Germinal center (tissue), 1 donor: Measurements from ENCODE around the gene TLR10.

Experiments
- DNase-seq: peaks from one replicate; pipeline ENCODE4 v3.0.0; 2012; ENCODE audit warnings: mixed read lengths, low spot score

Gene TLR10

DNA sequence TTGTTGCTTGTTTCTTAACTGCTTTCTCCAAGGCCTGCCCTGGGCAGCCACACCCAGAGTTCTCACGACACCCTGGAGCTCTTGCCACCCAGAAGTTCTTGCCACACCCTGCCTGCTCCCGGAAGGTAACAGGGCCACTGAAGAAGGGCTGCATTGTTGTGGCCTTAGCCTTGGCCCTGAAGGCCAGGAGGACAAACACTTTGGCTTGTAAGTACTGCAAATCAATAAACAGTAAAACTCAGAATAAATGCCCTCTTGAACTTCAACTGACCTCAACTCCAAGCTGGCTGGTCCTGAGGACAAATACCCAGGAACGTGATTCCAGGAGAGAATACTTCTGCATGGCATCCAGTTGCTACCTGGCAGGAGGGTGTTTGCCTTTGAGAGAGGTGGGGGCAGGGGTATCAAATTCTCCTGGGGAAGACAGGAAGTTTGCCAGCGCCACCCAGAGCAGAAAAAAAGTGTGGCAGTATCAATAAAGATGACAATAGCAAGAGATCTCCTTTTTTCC, 54.1 kb downstream of the TLR10 start:
- no peak for DNase-seq

DNA sequence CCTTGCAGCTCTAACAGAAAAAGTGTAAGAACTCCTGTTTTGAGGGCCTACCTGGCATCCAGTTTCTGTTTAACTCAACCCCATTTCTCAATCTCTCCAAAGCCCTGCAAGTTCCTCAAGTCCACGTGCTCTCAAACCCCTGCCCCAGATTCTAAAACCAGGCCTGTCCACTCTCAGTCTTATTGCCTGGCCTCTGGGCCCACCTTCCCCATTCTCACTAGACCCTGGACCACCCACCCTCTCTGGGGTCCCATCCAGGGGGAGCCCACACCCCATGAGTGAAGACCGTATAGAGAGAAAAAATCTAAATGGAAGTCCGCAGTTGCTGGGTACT, 58.3 kb downstream of the TLR10 start:
- no peak for DNase-seq

DNA sequence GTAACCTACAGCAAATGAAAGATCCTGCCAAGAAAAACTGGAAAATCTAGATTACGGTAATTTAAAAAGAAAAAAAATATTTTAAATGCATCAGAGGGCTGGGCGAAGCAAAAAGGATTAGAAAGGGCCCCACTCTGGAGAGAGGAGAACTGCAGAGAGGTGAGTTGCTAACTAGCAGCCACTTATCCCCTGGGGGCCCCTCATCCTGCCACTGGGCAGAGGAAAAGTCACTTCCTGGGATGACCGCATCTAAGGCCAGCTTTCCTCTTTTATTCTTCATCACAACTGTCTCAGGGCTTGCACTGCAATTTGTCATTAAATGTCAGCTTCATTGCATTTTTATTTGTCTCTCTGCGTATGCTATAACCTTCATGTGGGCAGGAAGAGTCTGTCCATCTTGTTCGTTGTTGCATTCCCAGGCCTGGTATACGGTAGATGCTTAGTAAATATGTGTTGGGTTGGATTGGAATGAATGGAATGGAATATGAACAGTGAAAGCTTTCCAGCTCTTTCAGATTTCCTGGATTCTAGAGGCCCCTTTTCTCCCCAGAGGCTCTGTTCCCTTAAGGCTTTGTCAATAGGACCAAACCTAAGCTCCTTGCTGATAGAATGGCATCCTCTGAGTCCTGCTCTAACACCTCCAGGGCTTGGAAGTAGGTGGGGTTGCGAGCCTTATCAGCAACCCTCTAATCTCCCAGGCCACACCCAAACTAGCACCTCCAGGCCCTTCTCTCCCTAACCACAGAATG, 58.9 kb downstream of the TLR10 start:
- no peak for DNase-seq

DNA sequence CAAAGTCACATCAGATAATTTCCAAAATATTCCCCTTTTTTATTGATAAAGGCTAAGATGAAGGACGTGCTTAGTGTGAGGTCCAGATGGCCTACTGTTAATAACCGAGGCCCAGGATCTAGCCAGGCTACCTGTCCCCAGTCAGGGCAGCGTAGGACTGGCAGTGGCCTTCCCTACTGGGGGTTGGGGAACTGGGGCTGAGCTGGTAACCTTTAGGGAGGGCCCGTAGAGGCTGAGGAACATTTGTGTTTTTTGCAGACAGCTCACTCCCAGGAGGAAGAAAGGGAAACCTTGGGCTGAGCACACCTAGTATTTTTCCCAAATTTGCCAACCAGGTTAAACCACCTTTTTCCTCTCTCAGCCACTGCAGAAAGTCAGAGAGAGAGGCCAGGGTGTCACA, 59.7 kb downstream of the TLR10 start:
- DNase-seq = no peak
